NCI-H1436 (cell line): ENCODE measurements around the gene FSTL3.
A peak's percentile ranks its signal among the peaks of the same experiment; 100 is the strongest.
"Not testable (repeated sequence)": the region's sequence is repeated elsewhere in the genome, so short reads cannot be mapped to it uniquely, and the experiment has no call there.

Experiments used
- DNase-seq: peaks from one replicate; lab custom pipeline; 2025; lab: John Stamatoyannopoulos, UW

The FSTL3 gene

DNA sequence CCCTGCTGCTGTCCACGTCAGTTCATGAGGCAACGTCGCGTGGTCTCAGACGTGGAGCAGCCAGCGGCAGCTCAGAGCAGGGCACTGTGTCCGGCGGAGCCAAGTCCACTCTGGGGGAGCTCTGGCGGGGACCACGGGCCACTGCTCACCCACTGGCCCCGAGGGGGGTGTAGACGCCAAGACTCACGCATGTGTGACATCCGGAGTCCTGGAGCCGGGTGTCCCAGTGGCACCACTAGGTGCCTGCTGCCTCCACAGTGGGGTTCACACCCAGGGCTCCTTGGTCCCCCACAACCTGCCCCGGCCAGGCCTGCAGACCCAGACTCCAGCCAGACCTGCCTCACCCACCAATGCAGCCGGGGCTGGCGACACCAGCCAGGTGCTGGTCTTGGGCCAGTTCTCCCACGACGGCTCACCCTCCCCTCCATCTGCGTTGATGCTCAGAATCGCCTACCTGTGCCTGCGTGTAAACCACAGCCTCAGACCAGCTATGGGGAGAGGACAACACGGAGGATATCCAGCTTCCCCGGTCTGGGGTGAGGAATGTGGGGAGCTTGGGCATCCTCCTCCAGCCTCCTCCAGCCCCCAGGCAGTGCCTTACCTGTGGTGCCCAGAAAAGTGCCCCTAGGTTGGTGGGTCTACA is 6.6 kb downstream of the FSTL3 start:
- no peak for DNase-seq

DNA sequence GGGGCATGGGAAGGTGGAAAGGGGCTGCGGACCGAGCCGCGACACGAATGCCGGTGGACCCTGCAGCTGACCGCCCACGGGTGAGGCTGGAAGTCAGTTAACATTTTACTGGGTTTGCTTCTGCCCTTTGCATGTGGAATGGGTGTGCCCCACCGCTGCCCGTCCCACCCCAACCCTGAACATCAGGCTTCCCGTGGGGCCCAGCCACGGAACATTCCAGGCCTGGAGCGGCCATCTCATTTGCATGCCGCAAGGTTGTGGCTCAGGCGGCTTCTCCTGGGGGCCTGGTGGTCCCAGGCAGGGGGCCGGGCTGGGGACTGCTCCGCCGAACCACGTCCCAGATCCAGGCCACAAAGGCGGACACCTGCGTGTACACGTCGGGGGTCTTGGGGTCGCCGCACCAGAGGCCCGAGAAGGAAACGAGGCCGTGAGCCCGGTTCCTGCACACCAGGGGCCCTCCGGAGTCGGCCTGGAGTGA is 9.3 kb downstream of the FSTL3 start:
- DNase-seq = no peak

- no peak for DNase-seq
Observed at GRCh38 chr19:686589-687297, 10.6 kb downstream of the FSTL3 start.

- no peak for DNase-seq
Observed at GRCh38 chr19:687569-688166, 11.5 kb downstream of the FSTL3 start.

GRCh38 chr19:688214-688613 is 12.0 kb downstream of the FSTL3 start:
- DNase-seq = no peak

- DNase-seq = no peak
Observed at GRCh38 chr19:688992-689391, 12.8 kb downstream of the FSTL3 start.

- no peak for DNase-seq
Observed at GRCh38 chr19:690203-690602, 14.0 kb downstream of the FSTL3 start.

- no peak for DNase-seq
Observed at GRCh38 chr19:694481-695351, 18.5 kb downstream of the FSTL3 start.

- DNase-seq = no peak
Observed at GRCh38 chr19:695352-695949, 19.3 kb downstream of the FSTL3 start, which contains the start of gene PRSS57. Gene PRSS57 (minus strand): TSS chr19:695452. CDS start chr19:695430, 22 bp downstream.

GRCh38 chr19:698529-698928 is 22.3 kb downstream of the FSTL3 start:
- DNase-seq = not testable (repeated sequence)

- DNase-seq = not testable (repeated sequence)
Observed at GRCh38 chr19:699885-700284, 23.7 kb downstream of the FSTL3 start.

GRCh38 chr19:702847-703246 is 26.7 kb downstream of the FSTL3 start:
- not testable (repeated sequence) for DNase-seq

- DNase-seq = no peak
Observed at GRCh38 chr19:703329-703650, 27.1 kb downstream of the FSTL3 start.

GRCh38 chr19:703651-704446 is 27.7 kb downstream of the FSTL3 start:
- DNase-seq = no peak

GRCh38 chr19:704447-704741 is 28.2 kb downstream of the FSTL3 start:
- no peak for DNase-seq

DNA sequence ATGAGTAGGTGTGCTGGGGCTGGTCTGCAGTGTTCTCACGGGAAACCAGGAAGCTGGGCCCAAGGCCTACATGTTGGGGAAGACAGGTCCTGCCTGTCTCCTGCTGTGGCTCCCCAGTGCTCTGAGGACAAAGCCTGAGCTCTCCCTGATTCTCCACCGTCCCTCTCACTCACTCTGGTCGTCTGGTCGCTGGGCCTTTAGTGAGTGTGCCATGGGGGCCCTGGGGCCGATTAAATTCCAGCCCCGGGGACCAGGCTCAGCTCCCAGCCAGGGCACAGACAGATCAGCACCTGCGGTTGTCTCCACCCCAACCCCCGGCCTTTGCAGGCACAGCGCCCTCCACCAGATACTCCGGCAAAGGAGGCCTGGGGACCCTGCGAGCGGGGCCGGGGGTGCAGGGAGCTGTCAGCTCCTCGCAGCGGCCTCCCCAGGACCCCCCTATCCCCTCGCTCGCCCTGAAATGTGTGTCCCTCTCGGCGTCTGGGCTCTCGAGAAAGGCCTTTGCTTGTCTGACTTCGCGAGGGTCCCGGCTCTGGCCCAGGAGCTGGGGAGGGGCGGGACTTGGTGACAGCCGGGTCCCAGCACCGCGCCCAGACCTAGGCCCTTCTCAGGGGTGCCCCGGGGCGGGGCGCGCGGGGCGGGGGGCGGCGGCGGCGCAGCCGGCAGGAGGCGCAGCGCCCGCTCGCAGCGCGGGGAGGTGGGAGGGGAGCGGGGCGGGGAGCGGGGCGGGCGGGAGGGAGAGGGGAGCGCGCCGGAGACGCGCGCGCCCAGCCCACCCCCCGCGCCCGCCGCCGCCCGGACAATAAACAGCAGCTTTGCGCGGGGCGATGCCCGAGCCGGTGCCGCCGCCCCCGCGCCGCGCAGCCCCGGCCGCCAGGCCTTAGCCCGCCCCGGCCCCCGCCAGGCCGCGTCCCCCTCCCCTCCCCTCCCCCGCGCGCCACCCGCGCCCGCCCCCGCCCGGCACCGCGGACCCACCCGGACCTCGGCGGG is 32.3 kb downstream of the FSTL3 start, which contains the start of gene PALM:
TSS of gene PALM (plus strand) at position 782 of the 990 bp plus-strand sequence. CDS start 212 bp downstream, outside the sequence.
- peak; percentile 29 for DNase-seq

- DNase-seq = no peak
Observed at GRCh38 chr19:709196-709964, 33.2 kb downstream of the FSTL3 start.

DNA sequence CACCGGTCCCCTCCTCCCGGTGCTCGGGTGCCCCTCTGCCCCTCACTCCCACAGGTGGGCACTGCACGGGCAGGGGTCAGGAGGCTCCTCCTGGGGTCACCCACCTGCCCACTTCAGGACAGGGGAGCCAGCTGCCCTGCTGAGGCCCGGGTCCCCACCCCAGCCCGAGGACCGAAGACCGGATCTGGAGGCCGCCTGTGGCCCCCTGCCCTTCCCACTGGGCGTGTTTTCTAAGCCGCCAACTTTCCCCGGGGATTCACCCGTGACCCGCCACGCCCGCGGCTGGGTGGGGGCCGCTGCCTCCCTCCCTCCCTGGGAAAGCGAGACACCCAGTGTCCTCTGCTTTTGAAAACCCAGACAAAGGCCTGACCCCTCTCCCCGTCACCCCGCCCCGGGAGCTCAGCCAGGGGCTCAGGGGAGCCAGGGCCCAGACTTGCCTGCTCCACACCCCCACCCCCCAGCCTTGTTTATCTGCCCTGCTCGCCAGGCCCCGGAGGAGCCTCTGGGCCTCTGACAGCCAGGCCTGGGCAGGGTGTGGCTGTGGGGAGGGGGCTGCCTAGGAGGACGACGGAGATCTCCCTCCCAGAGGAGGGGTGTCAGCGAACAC is 33.9 kb downstream of the FSTL3 start:
- DNase-seq = no peak

DNA sequence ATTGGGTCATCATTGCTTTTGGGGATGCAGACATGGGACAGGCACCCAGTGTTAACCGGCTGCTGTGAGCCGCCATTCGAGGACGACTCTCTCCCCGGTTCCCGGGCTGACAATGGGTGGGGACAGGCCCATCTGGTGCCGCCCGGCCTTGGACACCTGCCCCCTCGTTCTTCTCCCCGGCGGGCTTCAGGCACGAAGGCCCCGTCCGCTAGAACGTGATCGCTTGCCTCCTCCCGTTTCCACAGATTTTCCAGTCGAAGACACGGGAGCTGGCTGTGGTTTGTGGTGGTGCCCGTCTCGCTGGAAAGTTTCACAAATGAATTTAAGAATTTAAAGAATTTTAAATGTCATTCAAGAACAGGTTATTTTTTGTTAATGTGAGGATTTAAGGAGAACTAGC is 34.6 kb downstream of the FSTL3 start:
- DNase-seq = no peak
